Keratinocyte (primary cell): Measurements from ENCODE around the gene NFATC1. TPM values are rescaled to one million over a fixed set of nuclear protein-coding genes. Genes with fewer than 3 reads are reported as not detected.

Experiments
- DNase-seq: peaks from one replicate; pipeline ENCODE4 v3.0.0-alpha.2; 2011; ENCODE audit warnings: low read depth, missing footprints, low spot score
- FAIRE-seq: peaks from 2 replicates; lab custom pipeline; 2011; peaks lifted over from hg19 to GRCh38; lab: Jason Lieb, UNC
- H2AFZ ChIP-seq: 2 replicates; pipeline ENCODE4 v1.6.0; 2012; ENCODE audit warnings: low read length, control low read depth, inconsistent platforms; ENCODE audit not compliant: control insufficient read depth
- H3K27ac ChIP-seq: 2 replicates; pipeline ENCODE4 v1.5.1; 2011; ENCODE audit warnings: low read length; ENCODE audit not compliant: control insufficient read depth, insufficient read depth
- H3K27me3 ChIP-seq: 3 replicates; pipeline ENCODE4 v1.6.0; 2011; ENCODE audit warnings: low read length; ENCODE audit not compliant: control insufficient read depth, insufficient read depth; ENCODE audit errors: extremely low read depth
- H3K36me3 ChIP-seq, 2 experiments: 2 replicates in 1 of 2; 3 replicates in 1 of 2; pipeline ENCODE4 v1.5.1; 2011; ENCODE audit warnings: low read length in 2 of 2, mild to moderate bottlenecking in 1 of 2; ENCODE audit not compliant: control insufficient read depth in 2 of 2, insufficient read depth in 2 of 2; ENCODE audit errors: extremely low read depth in 1 of 2
- H3K4me1 ChIP-seq: 3 replicates; pipeline ENCODE4 v1.5.1; 2011; ENCODE audit warnings: low read length; ENCODE audit not compliant: control insufficient read depth, insufficient read depth; ENCODE audit errors: extremely low read depth
- H3K4me2 ChIP-seq: 3 replicates; pipeline ENCODE4 v1.6.0; 2011; ENCODE audit warnings: low read depth, low read length; ENCODE audit not compliant: control insufficient read depth, insufficient read depth; ENCODE audit errors: extremely low read depth
- H3K4me3 ChIP-seq, 3 experiments: fragments of 200-600 bp in 1 of 3; sonication (generic) in 1 of 3; 2 replicates in 2 of 3; 3 replicates in 1 of 3; pipeline ENCODE4 v1.5.1; 2011 to 2016; ENCODE audit warnings: low read length in 3 of 3, mild to moderate bottlenecking in 3 of 3, control low read depth in 2 of 3, inconsistent platforms in 1 of 3, low read depth in 1 of 3, mixed read lengths in 1 of 3, mixed run types in 1 of 3, moderate library complexity in 1 of 3; ENCODE audit not compliant: control insufficient read depth in 2 of 3, insufficient read depth in 2 of 3; ENCODE audit errors: extremely low read depth in 1 of 3
- H3K79me2 ChIP-seq: 2 replicates; pipeline ENCODE4 v1.6.0; 2012; ENCODE audit warnings: low read length; ENCODE audit not compliant: control insufficient read depth, insufficient read depth
- H3K9ac ChIP-seq: 3 replicates; pipeline ENCODE4 v1.6.0; 2011; ENCODE audit warnings: low read length; ENCODE audit not compliant: control insufficient read depth, insufficient read depth; ENCODE audit errors: extremely low read depth
- H3K9me1 ChIP-seq: 3 replicates; pipeline ENCODE4 v1.6.0; 2011; ENCODE audit warnings: low read length; ENCODE audit not compliant: control insufficient read depth, insufficient read depth; ENCODE audit errors: extremely low read depth
- H3K9me3 ChIP-seq: 2 replicates; pipeline ENCODE4 v1.5.1; 2012; ENCODE audit warnings: low read depth, low read length; ENCODE audit not compliant: control insufficient read depth
- H4K20me1 ChIP-seq: 3 replicates; pipeline ENCODE4 v1.6.0; 2011; ENCODE audit warnings: low read length; ENCODE audit not compliant: control insufficient read depth, insufficient read depth; ENCODE audit errors: extremely low read depth
- EZH2 ChIP-seq: IDR thresholded peaks from one replicate; pipeline ENCODE4 v1.6.1; 2012; ENCODE audit warnings: inconsistent platforms, mild to moderate bottlenecking, low read length, moderate library complexity
- dilution Hi-C: fragments of 300-500 bp; cut with MboI; formaldehyde crosslinking; loops from one replicate; pipeline ENCODE4 v1.7.0; 2020; ENCODE audit warnings: low sequenced_read_pairs; ENCODE audit not compliant: extremely low pct_ligation_motif_present
- polyA plus RNA-seq, 5 experiments: library from polyadenylated mRNA; depleted of rRNA in 3 of 5; stranded (reverse) in 3 of 5; stranded (forward) in 1 of 5; unstranded in 1 of 5; fragments of >200 nt; gene quantifications; 1 replicate in 1 of 5; 2 replicates in 3 of 5; 3 replicates in 1 of 5; pipeline versions ENCODE4 v1.2.1 to v1.2.3, GENCODE V29; 2011 to 2012; ENCODE audit warnings: missing spikeins in 2 of 5, low read depth in 1 of 5, low replicate concordance in 1 of 5
- TF ChIP-seq, protein P1 (sequence below), 3 experiments: IDR thresholded peaks in 1 of 3; conservative IDR thresholded peaks in 1 of 3; optimal IDR thresholded peaks in 1 of 3; 2 replicates in 2 of 3; 3 replicates in 1 of 3; pipeline versions ENCODE3 to v1.5.1; 2011; ENCODE audit warnings: low read length in 3 of 3, mild to moderate bottlenecking in 3 of 3, moderate library complexity in 2 of 3, control low read depth in 1 of 3, inconsistent platforms in 1 of 3; ENCODE audit not compliant: insufficient read depth in 2 of 3; ENCODE audit errors: extremely low read depth in 1 of 3

Gene NFATC1
- polyA plus RNA-seq, 1 donor (not counting 4 experiments of a cell fraction or from before 2014, with no cell fraction given): 0.77 TPM

GRCh38 chr18:79489899-79490625, 94.3 kb downstream of the NFATC1 start:
- FAIRE-seq (no peak), DNase-seq (no peak)
- Histone ChIP-seq H3K4me1 (no peaks in the 10 kb centered on the region), H4K20me1 (no peaks in the 10 kb centered on the region), H3K9me3 (no peaks in the 10 kb centered on the region), H3K79me2 (no peaks in the 10 kb centered on the region), H3K4me3 (no peak overlapping the region), H3K27me3 (no peaks in the 10 kb centered on the region), H3K9me1 (no peaks in the 10 kb centered on the region), H2AFZ (no peak overlapping the region), H3K9ac (no peak overlapping the region), H3K4me2 (no peak overlapping the region), H3K27ac (no peak overlapping the region), H3K36me3 (no peaks in the 10 kb centered on the region)
- dilution Hi-C loops: no loop called here
- no peak for TF ChIP-seq EZH2
- TF ChIP-seq, protein P1, sequence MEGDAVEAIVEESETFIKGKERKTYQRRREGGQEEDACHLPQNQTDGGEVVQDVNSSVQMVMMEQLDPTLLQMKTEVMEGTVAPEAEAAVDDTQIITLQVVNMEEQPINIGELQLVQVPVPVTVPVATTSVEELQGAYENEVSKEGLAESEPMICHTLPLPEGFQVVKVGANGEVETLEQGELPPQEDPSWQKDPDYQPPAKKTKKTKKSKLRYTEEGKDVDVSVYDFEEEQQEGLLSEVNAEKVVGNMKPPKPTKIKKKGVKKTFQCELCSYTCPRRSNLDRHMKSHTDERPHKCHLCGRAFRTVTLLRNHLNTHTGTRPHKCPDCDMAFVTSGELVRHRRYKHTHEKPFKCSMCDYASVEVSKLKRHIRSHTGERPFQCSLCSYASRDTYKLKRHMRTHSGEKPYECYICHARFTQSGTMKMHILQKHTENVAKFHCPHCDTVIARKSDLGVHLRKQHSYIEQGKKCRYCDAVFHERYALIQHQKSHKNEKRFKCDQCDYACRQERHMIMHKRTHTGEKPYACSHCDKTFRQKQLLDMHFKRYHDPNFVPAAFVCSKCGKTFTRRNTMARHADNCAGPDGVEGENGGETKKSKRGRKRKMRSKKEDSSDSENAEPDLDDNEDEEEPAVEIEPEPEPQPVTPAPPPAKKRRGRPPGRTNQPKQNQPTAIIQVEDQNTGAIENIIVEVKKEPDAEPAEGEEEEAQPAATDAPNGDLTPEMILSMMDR (optimal IDR thresholded peaks at IDR 0.05 in 1 of 3, IDR thresholded peaks at IDR 0.05 in 1 of 3, conservative IDR thresholded peaks at IDR 0.05 in 1 of 3; ENCODE audit: extremely low read depth in 1 of 3, insufficient read depth in 2 of 3, low read length in 3 of 3): no peak

GRCh38 chr18:79490626-79491041, 94.9 kb downstream of the NFATC1 start:
- Histone ChIP-seq H3K9me3 (no peaks in the 10 kb centered on the region), H3K9me1 (no peaks in the 10 kb centered on the region), H3K27me3 (no peaks in the 10 kb centered on the region), H3K4me3 (no peak overlapping the region), H4K20me1 (no peaks in the 10 kb centered on the region), H3K4me2 (no peak overlapping the region), H3K79me2 (no peaks in the 10 kb centered on the region), H3K4me1 (no peaks in the 10 kb centered on the region), H3K9ac (no peak overlapping the region), H3K27ac (no peak overlapping the region), H3K36me3 (no peaks in the 10 kb centered on the region), H2AFZ (no peak overlapping the region)
- DNase-seq (no peak), FAIRE-seq (no peak)
- dilution Hi-C loops: no loop called here
- TF ChIP-seq, protein P1 (optimal IDR thresholded peaks at IDR 0.05 in 1 of 3, IDR thresholded peaks at IDR 0.05 in 1 of 3, conservative IDR thresholded peaks at IDR 0.05 in 1 of 3; ENCODE audit: extremely low read depth in 1 of 3, insufficient read depth in 2 of 3, low read length in 3 of 3): no peak
- no peak for TF ChIP-seq EZH2
